Activated CD4-positive, alpha-beta T cell treated with anti-CD3 and anti-CD28 coated beads, Interleukin-2, Interleukin-4, amounts not matched to agents 100 ng/mL and 50 ng/mL, durations not matched to agents 16 hours and 8 hours (primary cell): ENCODE measurements around the gene FLNB.
"Not testable (repeated sequence)": the region's sequence is repeated elsewhere in the genome, so short reads cannot be mapped to it uniquely, and the experiment has no call there.

Experiments
- DNase-seq: peaks from one replicate; pipeline ENCODE4 v3.0.0-alpha.2; 2020; ENCODE audit warnings: low spot score

Gene FLNB

DNA sequence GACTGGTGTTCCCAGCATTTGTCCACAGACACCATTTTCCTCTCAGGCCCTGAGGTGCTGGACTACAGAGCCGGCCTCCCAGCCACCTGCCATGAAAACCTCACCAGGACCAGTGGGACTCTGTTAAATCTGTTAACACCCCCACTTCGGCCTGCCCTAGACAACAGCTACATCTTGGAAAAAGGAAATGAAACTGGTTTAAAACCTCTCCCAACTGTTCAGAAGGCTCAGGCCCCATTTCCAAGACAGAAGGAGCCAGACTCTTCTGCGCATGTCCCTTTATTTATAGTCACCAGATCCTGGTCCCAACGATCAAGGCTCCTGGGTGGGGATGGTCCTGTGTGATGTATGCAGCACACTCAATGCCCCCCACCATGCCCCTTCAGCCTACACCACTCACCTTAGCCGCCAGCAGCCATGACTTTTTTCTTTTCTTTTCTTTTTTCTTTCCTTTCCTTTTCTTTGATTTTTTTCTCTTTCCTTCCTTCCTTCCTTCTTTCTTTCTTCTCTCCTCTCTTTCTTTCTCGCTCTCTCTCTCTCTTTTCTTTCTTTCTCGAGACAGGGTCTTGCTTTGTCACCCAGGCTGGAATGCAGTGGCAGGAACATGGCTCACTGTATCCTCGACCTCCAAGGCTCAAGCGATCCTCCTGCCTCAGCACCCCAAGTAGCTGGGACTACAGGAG lies 25.5 kb upstream of the FLNB start:
- DNase-seq = no peak

- DNase-seq = peak; percentile 75
These were observed 24.3 kb upstream of the FLNB start for GRCh38 chr3:57983734-57984518.

DNA sequence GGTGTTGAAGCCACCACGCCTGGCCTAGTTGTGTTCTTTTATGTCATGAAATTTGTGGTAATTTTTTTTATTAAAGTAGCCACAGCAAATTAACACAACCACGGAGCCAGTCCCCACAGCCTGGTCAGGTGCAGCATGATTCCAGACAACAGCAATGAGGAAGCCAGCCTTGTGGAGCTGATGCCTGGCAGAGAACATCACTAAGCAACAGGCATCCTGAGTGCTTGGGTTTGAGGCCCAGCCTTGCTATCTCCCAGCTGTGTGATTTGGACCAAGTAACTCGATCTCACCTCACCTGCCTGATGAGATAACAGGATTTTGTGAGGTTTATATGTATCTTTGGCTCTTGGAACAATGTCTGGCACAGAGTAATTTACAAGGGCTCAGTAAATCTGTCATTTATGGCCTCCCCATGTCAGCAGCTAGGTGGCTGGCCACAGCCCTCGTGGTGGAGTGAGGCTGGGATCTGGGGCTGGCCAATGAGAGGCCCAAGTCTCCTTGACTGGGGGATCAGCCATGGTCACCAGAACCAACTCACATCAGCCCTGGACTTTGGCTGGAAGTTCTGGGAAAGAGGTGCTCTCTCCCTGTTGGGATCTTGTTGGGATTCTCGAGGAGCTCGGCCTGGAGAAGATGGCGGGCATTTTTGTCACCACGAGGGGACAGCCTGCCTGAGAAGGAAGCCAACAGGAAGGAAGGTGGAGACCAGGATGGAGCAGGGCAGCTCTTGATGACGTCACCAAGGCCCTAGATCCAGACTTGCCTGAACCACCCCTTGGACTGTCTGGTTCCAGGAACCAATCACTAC lies 22.8 kb upstream of the FLNB start:
- DNase-seq = no peak

DNA sequence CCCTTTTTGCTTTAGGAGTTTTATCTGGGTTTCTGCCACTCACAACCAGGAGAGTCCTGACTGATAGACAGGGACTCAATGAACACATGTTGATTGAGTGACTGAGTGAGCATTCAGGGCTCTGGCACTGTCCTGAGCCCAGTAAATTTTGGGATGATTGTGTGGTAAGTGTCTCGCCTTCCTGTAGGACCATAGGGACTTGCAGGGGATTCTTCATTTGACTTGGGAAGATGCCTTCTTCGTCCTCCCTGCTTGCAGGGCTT lies 22.3 kb upstream of the FLNB start:
- no peak for DNase-seq

DNA sequence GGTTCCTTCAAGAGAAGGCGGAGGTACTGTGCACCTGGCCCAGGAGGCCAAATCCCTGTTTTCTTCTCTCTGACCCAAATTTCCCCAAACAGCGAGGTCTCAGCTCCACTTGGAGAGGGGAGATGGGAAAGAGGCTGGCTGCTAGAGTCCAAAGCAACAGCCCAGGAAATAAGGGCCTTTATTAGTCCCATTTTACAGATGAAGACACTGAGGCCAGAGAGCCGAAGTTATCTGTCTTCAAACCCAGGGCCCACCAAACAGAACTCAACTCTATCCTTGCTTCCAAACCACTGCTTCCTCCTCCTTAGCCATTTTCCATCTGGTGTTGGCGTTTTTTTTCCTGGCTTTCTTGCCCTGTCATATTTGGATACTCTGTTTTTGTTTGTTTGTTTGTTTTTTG lies 22.0 kb upstream of the FLNB start:
- no peak for DNase-seq

DNA sequence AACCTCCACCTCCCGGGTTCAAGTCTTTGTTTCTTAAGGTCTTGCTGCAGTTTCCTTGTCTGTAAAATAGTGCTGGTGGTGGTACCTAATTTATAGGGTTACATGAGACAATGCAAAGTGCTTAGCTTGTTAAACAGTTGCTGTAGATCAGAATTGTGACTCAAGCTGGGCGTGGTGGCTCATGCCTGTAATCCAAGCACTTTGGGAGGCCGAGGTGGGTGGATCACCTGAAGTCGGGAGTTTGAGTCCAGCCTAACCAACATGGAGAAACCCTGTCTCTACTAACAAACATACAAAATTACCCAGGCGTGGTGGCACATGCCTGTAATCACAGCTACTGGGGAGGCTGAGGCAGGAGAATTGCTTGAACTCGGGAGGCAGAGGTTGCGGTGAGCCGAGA lies 19.0 kb upstream of the FLNB start:
- not testable (repeated sequence) for DNase-seq

- no peak for DNase-seq
These were observed 18.6 kb upstream of the FLNB start for GRCh38 chr3:57989646-57990045.

DNA sequence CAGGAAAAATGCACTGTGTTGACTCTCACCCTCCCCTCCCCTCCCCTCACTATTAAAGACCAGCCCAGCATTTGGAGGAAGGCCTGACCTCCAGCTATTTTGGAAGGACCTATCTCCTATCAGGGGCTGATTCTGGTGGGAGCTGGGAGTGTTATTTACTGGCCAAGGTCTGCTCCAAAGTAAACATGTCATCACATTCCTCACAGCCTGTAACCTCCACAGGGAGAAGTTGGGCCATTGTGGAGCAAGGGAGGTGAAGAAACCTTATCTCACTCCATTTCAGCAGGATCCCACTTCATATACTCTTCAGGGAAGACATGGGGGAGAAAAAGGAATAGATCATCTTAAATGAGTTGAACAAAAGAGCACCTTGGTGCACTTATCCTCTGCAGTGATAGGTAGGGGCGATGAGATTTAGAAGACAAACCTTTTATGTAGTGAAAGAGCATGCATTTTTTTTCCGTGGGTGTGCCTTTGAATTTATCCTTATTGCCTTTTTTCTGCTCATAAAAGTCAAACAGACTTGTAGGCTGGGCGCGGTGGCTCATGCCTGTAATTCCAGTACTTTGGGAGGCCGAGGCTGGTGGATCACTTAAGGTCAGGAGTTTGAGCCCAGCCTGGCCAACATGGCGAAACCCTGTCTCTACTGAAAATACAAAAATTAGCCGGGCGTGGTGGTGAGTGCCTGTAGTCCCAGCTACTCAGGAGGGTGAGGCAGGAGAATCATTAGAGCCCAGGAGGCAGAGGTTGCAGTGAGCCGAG lies 15.6 kb upstream of the FLNB start:
- DNase-seq = no peak

GRCh38 chr3:57998366-57999283 lies 9.6 kb upstream of the FLNB start:
- DNase-seq = no peak

- DNase-seq = no peak
These were observed 8.7 kb upstream of the FLNB start for GRCh38 chr3:57999417-58000115.

GRCh38 chr3:58000306-58001085 lies 7.7 kb upstream of the FLNB start:
- no peak for DNase-seq

DNA sequence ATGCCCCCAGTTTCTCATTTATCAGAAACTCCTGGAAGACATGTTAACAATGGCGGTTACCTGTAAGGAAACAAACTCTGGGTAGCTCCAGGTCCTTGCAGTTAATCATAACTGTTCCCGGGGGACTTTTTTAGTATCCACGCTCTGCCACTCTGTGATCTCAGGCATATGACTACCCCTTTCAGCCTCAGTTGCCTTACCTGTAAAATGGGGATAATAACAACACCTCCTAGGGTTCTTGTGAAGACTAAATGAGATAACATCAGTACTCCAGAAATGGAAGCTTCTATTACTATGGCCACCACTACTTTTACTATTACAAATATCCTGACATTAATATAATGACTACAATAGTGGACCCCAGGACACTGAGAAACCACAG lies 7.1 kb upstream of the FLNB start:
- no peak for DNase-seq

- DNase-seq = no peak
These were observed 6.2 kb upstream of the FLNB start for GRCh38 chr3:58001979-58002378.

DNA sequence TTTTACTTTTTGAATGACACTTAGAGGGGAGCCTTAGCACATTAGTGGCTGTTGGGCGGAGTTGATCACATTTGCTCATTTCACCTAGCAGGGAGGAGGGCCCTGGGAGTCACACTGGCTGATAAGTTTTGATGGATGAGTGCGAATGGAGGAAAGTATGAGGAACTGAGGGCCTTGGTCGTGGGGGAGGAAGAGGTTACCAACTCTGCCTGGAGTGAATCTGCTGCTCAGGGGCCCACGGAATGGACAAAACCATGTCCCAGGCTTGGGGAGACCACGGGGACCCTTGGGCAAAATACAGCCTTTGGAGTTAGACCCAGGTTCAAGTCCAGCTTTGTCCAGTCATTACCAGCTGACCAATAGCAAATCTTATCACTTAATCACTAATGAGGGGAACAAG lies 5.1 kb upstream of the FLNB start:
- no peak for DNase-seq

DNA sequence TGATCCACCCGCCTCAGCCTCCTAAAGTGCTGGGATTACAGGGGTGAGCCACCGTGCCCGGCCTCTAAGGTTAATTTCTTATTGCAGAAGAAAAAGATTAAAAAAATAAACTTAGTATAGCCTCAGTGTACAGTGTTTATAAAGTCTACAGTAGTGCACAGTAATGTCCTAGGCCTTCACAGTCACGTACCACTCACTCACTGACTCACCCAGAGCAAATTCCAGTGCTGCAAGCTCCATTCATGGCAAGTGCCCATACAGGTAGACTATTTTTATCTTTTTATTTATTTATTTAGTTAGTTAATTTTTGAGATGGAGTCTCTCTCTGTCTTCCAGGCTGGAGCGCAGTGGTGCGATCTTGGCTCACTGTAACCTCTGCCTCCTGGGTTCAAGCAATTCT lies 3.2 kb upstream of the FLNB start:
- no peak for DNase-seq

DNA sequence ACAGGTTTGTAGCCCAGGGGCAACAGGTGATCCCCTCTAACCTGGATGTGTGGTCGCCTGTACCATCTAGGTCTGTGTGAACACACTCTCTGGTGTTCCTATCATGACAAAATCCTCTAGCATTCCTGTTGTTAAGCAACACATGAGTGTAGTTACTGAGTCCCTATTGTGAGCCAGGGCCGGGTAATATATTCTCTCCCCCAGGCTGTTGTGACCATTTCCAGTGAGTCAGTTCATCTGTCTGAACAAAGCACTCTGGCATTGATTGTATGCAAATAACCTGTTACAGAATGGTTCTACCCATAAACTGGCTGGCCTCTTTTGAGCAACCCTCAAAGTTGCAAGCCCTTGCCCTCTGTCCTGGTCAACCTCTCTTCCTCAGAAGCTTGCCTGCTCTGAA lies 2.6 kb upstream of the FLNB start:
- DNase-seq = no peak

- DNase-seq = no peak
These were observed 1.6 kb upstream of the FLNB start for GRCh38 chr3:58006661-58007060.

DNA sequence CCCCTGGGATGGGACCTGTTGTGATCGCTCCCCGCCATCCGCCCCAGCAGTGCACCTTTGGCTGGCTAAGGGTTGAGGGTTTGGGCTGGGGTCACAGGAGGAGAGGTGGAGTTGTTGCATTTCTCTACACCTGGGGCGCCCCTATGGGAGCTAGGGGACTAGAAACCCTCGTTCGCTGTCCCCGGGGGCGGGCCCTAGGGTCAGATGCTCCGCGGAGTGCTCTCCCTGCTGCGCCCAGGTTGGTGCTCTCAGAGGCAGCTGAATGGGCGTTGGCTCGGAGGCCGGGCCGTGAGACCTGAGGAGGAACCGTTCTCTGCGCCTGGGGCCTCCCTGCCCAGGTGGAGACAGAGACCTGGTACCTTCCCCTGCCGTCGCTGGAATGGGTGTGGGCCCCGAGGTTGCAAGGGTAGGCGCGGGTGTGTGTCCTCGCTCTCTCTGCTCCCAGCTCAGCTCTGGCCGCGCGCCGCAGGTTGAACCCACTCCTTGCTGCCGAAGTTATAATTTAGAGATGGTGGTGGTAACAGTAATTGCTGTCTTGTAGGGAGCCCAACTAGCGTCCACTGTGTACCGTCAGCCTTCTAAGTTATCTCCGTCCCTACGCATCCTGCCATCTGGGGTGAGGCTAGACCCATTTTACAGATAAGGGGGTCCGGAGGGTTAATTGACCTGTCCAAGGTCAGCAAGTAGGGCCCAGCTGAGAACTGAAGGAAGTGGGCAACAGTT lies 965 bp downstream of the FLNB start:
- DNase-seq = no peak
